Suprapubic skin (tissue), 4 donors: ENCODE measurements around the gene PITPNM2.

Experiments used
- EP300 ChIP-seq: sonication (generic); formaldehyde crosslinking; IDR thresholded peaks from one replicate; pipeline ENCODE4 v1.6.1; 2017; ENCODE audit warnings: antibody characterized with exemption
- POLR2A ChIP-seq, 2 donors: fragments of 450-650 bp; IDR thresholded peaks; one replicate each; pipeline ENCODE4 v1.6.1; 2017; ENCODE audit warnings: antibody characterized with exemption in 2 of 2, mild to moderate bottlenecking in 2 of 2, moderate library complexity in 2 of 2
- POLR2AphosphoS5 ChIP-seq, 3 donors: sonication (generic); formaldehyde crosslinking; IDR thresholded peaks; one replicate each; pipeline ENCODE4 v1.6.1; 2017; ENCODE audit warnings: antibody characterized with exemption in 3 of 3
- TF ChIP-seq, protein P1 (sequence below), 2 donors: fragments of 200-600 bp in 1 of 2; fragments of 450-650 bp in 1 of 2; sonication (generic) in 1 of 2; IDR thresholded peaks; one replicate each; pipeline ENCODE4 v1.5.1; 2016 to 2019; ENCODE audit warnings: antibody characterized with exemption in 2 of 2, mild to moderate bottlenecking in 1 of 2, moderate library complexity in 1 of 2

DNA sequence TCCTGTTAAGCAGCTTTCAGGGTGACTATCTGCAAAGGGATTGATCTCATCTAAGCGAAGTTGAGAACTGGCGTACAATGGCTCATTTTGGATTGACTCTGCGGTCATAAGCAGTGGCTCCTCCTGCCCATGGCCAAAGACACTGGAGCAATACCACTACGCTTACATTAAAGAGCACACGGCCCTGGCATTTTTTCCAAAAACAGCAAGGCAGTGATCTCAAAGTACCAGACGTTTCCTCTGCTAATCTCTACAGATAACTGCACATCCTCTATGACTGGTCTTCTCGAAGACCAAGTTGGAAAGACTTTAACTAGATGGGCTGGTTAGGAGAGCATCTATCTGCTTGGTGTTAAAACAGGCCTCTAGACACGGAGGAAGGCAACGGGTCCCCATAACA, 2.7 kb downstream of the PITPNM2 start:
- no peak for TF ChIP-seq EP300
- TF ChIP-seq, protein P1, sequence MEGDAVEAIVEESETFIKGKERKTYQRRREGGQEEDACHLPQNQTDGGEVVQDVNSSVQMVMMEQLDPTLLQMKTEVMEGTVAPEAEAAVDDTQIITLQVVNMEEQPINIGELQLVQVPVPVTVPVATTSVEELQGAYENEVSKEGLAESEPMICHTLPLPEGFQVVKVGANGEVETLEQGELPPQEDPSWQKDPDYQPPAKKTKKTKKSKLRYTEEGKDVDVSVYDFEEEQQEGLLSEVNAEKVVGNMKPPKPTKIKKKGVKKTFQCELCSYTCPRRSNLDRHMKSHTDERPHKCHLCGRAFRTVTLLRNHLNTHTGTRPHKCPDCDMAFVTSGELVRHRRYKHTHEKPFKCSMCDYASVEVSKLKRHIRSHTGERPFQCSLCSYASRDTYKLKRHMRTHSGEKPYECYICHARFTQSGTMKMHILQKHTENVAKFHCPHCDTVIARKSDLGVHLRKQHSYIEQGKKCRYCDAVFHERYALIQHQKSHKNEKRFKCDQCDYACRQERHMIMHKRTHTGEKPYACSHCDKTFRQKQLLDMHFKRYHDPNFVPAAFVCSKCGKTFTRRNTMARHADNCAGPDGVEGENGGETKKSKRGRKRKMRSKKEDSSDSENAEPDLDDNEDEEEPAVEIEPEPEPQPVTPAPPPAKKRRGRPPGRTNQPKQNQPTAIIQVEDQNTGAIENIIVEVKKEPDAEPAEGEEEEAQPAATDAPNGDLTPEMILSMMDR (IDR thresholded peaks at IDR 0.05) = no peak
- no peak for TF ChIP-seq POLR2A (IDR thresholded peaks at IDR 0.05)
- no peak for TF ChIP-seq POLR2AphosphoS5 (IDR thresholded peaks at IDR 0.05)
